GM12892 (cell line): ENCODE results near the gene MRC1.

Source experiments
- POLR2A ChIP-seq: IDR thresholded peaks from 2 replicates; pipeline ENCODE4 v1.6.1; 2011; ENCODE audit warnings: low read depth, low read length, control low read depth
- TAF1 ChIP-seq: IDR thresholded peaks from 2 replicates; pipeline ENCODE4 v1.6.1; 2011; ENCODE audit warnings: low read depth, mild to moderate bottlenecking, control low read depth, low read length, borderline replicate concordance

DNA sequence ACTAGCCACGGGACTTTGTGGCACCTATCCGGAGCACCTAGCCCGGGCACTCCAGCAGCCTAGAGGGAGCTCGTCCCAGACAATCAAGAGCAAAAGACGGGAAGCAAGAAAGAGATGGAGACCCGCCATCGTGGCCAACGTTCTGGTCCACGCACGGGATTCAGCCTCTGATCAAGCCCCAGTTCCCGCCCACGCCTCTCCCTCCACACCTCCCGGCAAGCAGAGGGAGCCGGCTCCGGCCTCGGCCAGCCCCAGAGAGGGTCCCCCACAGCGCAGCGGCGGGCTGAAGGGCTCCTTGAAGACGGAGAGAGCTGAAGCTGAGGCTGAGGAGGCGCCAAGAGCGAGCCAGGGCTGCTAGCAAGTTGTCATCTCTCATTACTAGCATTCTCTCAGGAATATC is 141.6 kb downstream of the MRC1 start:
- no peak for TF ChIP-seq TAF1
- no peak for TF ChIP-seq POLR2A
